OCI-LY3 (cell line): ENCODE results near the gene RNF148.

ENCODE experiments used
- CTCF ChIP-seq: fragments of 200-600, 300-600 bp; sonication (generic); IDR thresholded peaks from 2 replicates; pipeline ENCODE4 v1.5.1; 2014; ENCODE audit warnings: antibody characterized with exemption, low read length, low read depth
- EZH2phosphoT487 ChIP-seq: fragments of 200-600 bp; shearing (Covaris generic); IDR thresholded peaks from 2 replicates; pipeline ENCODE4 v1.6.1; 2018; ENCODE audit warnings: antibody characterized with exemption, mixed run types, low read depth

- TF ChIP-seq CTCF (no peak), EZH2phosphoT487 (no peak)
Measured at GRCh38 chr7:122715183-122715582, 12.5 kb upstream of the RNF148 start.
